Chondrocyte (in vitro differentiated cells): Measurements from ENCODE around the gene PSG11. TPM values are rescaled to one million over a fixed set of nuclear protein-coding genes. Genes with fewer than 3 reads are reported as not detected.

Experiments
- DNase-seq: peaks from one replicate; pipeline ENCODE4 v3.0.0; 2021; ENCODE audit warnings: mixed read lengths, low spot score
- H3K27ac Mint-ChIP-seq: one replicate; pipeline ENCODE4 v1.8.0; 2021; ENCODE audit warnings: mild to moderate bottlenecking, moderate library complexity, mixed read lengths; ENCODE audit not compliant: unreplicated experiment
- H3K27me3 Mint-ChIP-seq: 2 replicates; pipeline ENCODE4 v1.8.0; 2021; ENCODE audit warnings: low read depth, mixed read lengths
- H3K36me3 Mint-ChIP-seq: 2 replicates; pipeline ENCODE4 v1.8.0; 2021; ENCODE audit warnings: low read depth, mixed read lengths
- H3K4me1 Mint-ChIP-seq: 2 replicates; pipeline ENCODE4 v1.8.0; 2021; ENCODE audit warnings: low read depth, mild to moderate bottlenecking, mixed read lengths
- H3K4me3 Mint-ChIP-seq: one replicate; pipeline ENCODE4 v1.8.0; 2021; ENCODE audit warnings: mild to moderate bottlenecking, moderate library complexity, mixed read lengths; ENCODE audit not compliant: unreplicated experiment
- H3K9me3 Mint-ChIP-seq: 2 replicates; pipeline ENCODE4 v1.8.0; 2021; ENCODE audit warnings: low read depth, mixed read lengths
- total RNA-seq: library from RNA; stranded (reverse); gene quantifications from 3 replicates; pipeline ENCODE4 v1.2.1, GENCODE V29; 2021
- TF ChIP-seq, protein P1 (sequence below): fragments of 200-600 bp; sonication (generic); IDR thresholded peaks from 2 replicates; pipeline ENCODE4 v1.5.0; 2021; ENCODE audit warnings: antibody characterized with exemption, mild to moderate bottlenecking, moderate library complexity

Gene PSG11
- total RNA-seq, 1 donor from 2014 or later = not detected

GRCh38 chr19:42961119-42961518 is 65.2 kb downstream of the PSG11 start:
- Mint-ChIP-seq H3K9me3 (peaks cover 55% of the 10 kb centered on the region), H3K4me3 (no peak overlapping the region), H3K27me3 (no peaks in the 10 kb centered on the region), H3K27ac (no peak overlapping the region), H3K36me3 (no peaks in the 10 kb centered on the region), H3K4me1 (no peaks in the 10 kb centered on the region)
- DNase-seq = no peak
- TF ChIP-seq, protein P1, sequence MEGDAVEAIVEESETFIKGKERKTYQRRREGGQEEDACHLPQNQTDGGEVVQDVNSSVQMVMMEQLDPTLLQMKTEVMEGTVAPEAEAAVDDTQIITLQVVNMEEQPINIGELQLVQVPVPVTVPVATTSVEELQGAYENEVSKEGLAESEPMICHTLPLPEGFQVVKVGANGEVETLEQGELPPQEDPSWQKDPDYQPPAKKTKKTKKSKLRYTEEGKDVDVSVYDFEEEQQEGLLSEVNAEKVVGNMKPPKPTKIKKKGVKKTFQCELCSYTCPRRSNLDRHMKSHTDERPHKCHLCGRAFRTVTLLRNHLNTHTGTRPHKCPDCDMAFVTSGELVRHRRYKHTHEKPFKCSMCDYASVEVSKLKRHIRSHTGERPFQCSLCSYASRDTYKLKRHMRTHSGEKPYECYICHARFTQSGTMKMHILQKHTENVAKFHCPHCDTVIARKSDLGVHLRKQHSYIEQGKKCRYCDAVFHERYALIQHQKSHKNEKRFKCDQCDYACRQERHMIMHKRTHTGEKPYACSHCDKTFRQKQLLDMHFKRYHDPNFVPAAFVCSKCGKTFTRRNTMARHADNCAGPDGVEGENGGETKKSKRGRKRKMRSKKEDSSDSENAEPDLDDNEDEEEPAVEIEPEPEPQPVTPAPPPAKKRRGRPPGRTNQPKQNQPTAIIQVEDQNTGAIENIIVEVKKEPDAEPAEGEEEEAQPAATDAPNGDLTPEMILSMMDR = no peak

Other genes starting within 250 kb of the PSG11 start
- gene PSG1, start 146.8 kb downstream of the PSG11 start, total RNA-seq = 0.29 TPM in 1 of 3 replicates, not detected in the others
- gene PSG6, start 108.6 kb downstream of the PSG11 start, total RNA-seq = not detected in 3 replicates
- not detected in 3 replicates for gene PSG7, start 89.3 kb downstream of the PSG11 start, total RNA-seq
- 0.44 TPM in 1 of 3 replicates, not detected in the others for gene PSG2, start 56.2 kb upstream of the PSG11 start, total RNA-seq
- gene PSG5, start 160.1 kb upstream of the PSG11 start, total RNA-seq = not detected in 3 replicates
- gene PSG4, start 179.2 kb upstream of the PSG11 start, total RNA-seq = 0.60 TPM in 1 of 3 replicates, not detected in the others
- gene PSG9, start 243.1 kb upstream of the PSG11 start, total RNA-seq = 0.48 TPM in 1 of 3 replicates, not detected in the others